Kidney epithelial cell (primary cell): ENCODE results near the gene PLEKHH3. TPM values are rescaled to one million over a fixed set of nuclear protein-coding genes. Genes with fewer than 3 reads are reported as not detected.
"Not testable (repeated sequence)": the region's sequence is repeated elsewhere in the genome, so short reads cannot be mapped to it uniquely, and the experiment has no call there.

Experiments
- DNase-seq: peaks from one replicate; pipeline ENCODE4 v3.0.0-alpha.2; 2010; ENCODE audit warnings: low read depth
- H3K27me3 ChIP-seq: 2 replicates; pipeline ENCODE4 v1.6.0; 2011; ENCODE audit warnings: low read length; ENCODE audit not compliant: control insufficient read depth, insufficient read depth
- H3K36me3 ChIP-seq: 2 replicates; pipeline ENCODE4 v1.5.1; 2011; ENCODE audit warnings: low read length; ENCODE audit not compliant: control insufficient read depth, insufficient read depth
- H3K4me3 ChIP-seq: 2 replicates; pipeline ENCODE4 v1.5.1; 2011; ENCODE audit warnings: low read depth, mild to moderate bottlenecking, control low read depth, low read length
- CTCF ChIP-seq: IDR thresholded peaks from 2 replicates; pipeline ENCODE4 v1.5.1; 2011; ENCODE audit warnings: mild to moderate bottlenecking, moderate library complexity, low read length, control low read depth, inconsistent platforms; ENCODE audit not compliant: insufficient read depth, poor library complexity, severe bottlenecking
- total RNA-seq: library from RNA; depleted of rRNA; stranded (reverse); fragments of >200 nt; gene quantifications from 2 replicates; pipeline ENCODE4 v1.2.3, GENCODE V29; 2015

The PLEKHH3 gene
- total RNA-seq, 1 donor from 2014 or later: 11.2 TPM

GRCh38 chr17:42660692-42661345, 16.0 kb downstream of the PLEKHH3 start:
- Histone ChIP-seq H3K36me3 (peaks cover 1% of the 10 kb centered on the region), H3K4me3 (no peak overlapping the region), H3K27me3 (no peaks in the 10 kb centered on the region)
- no peak for DNase-seq
- no peak for TF ChIP-seq CTCF

DNA sequence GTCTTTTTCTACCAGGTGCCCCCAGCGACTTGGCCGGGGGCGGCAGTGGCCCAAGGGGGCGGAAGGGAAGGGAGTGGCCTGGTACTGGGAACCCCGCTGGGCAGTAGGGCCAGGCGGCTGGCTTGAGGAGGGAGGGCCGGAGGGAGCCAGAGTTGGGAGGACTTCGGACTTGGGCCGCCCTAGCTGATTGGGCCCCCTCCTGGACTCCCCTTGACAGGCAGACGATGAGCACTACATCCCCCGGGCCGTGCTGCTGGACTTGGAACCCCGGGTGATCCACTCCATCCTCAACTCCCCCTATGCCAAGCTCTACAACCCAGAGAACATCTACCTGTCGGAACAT, 16.9 kb downstream of the PLEKHH3 start:
- not testable (repeated sequence) for H3K27me3 ChIP-seq, DNase-seq, H3K36me3 ChIP-seq
- peak overlapping the region; percentile 58 for H3K4me3 ChIP-seq

DNA sequence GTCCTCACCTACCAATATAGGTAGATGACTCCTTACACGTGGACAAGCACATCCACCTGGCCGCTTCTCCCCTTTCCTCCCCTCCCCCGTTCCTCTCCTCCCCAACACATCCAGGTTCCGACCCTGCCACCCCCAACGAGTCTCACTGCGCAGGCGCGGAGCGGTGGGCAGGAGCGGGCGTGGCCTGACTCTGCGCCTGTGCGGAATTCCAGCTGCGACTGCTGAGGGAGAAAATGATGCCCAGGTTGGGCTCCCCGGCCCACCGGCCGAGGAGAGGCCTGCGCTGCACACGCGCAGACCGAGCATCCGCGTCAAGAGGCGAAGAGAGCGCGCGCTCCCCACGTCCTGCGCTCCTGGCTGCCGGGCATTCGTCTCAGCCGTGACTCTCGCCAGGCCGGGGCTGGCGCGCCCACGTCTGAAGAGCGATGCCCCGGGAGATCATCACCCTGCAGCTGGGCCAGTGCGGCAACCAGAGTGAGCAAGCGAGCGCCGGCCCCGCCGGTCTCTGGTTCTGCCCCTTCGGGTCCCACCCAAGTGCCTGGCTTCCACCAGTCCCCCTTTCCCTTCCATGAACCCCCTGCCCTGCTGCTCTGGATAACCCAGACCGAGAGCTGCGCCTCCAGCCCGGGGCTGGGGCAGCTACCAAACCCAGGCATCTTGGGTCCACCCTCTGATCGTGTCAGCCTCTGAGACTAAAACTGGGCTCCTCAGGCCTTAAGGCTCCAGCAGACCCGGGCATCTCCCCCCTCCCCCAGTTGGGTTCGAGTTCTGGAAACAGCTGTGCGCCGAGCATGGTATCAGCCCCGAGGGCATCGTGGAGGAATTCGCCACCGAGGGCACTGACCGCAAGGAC, 17.5 kb downstream of the PLEKHH3 start, which contains the start of gene TUBG2:
TSS of gene TUBG2 (plus strand) at position 206 of the 853 bp plus-strand sequence. CDS start at position 426, 220 bp downstream.
- DNase-seq: no peak
- H3K36me3 ChIP-seq: peaks cover 1% of the 10 kb centered on the region
- H3K27me3 ChIP-seq: no peaks in the 10 kb centered on the region
- peak within 1 kb of the TSS; percentile 58 for H3K4me3 ChIP-seq
- TF ChIP-seq CTCF: no peak

DNA sequence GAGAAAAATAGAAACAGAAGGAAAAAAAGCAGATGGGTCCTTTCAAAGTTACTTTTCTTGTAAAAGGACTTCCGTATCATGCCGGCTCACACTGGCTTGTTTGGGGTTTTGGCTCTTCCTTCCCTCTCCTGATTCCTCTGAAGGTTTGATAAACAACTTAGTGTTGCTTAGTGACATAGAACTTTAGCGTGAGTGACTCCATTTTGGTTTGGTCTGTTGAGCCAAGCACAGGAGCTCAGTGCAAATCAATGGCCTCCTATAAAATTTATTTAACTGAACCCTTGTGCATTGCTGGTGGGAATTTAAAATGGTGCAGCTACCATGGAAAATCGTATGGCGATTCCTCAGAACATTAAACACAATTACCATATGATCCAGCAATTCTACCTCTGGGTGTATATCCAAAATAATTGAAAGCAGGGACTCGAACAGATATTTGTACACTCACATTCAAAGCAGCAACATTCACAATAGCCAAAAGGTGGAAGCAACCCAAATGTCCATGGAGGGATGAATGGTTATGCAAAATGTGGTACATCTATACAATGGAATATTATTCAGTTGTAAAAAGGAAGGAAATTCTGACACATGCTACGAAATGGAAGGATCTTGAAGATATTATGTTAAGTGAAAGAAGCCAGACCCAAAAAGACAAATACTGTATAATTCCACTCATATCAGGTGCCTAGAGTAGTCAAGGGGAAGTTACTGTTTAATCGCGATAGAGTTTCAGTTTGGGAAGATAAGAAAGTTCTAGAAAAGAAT, 18.8 kb downstream of the PLEKHH3 start:
- Histone ChIP-seq H3K27me3 (no peaks in the 10 kb centered on the region), H3K4me3 (no peak overlapping the region), H3K36me3 (peaks cover 1% of the 10 kb centered on the region)
- TF ChIP-seq CTCF: no peak
- DNase-seq: no peak

GRCh38 chr17:42655528-42655927, 21.3 kb downstream of the PLEKHH3 start:
- Histone ChIP-seq H3K4me3 (no peak overlapping the region), H3K27me3 (no peaks in the 10 kb centered on the region), H3K36me3 (no peaks in the 10 kb centered on the region)
- TF ChIP-seq CTCF: no peak
- peak; percentile 37 for DNase-seq
